T-helper 2 cell treated with Interferon-gamma antibody and Interleukin-4, amounts not matched to agents 5 μg/mL and 100 μg/mL, for 36 hours (primary cell): Measurements from ENCODE around the gene SPECC1.
"Not testable (repeated sequence)": the region's sequence is repeated elsewhere in the genome, so short reads cannot be mapped to it uniquely, and the experiment has no call there.

Experiments used
- DNase-seq: peaks from one replicate; pipeline ENCODE4 v3.0.0; 2021; ENCODE audit warnings: low spot score
- H3K27ac Mint-ChIP-seq: one replicate; pipeline ENCODE4 v1.8.0; 2021; ENCODE audit warnings: mild to moderate bottlenecking, mixed read lengths
- H3K27me3 Mint-ChIP-seq: one replicate; pipeline ENCODE4 v1.8.0; 2021; ENCODE audit warnings: low read depth, mixed read lengths
- H3K36me3 Mint-ChIP-seq: one replicate; pipeline ENCODE4 v1.8.0; 2021; ENCODE audit warnings: low read depth, mixed read lengths
- H3K4me1 Mint-ChIP-seq: one replicate; pipeline ENCODE4 v1.8.0; 2021; ENCODE audit warnings: low read depth, mixed read lengths
- H3K4me3 Mint-ChIP-seq: one replicate; pipeline ENCODE4 v1.8.0; 2022; ENCODE audit warnings: mild to moderate bottlenecking, moderate library complexity, mixed read lengths
- H3K9me3 Mint-ChIP-seq: one replicate; pipeline ENCODE4 v1.8.0; 2021; ENCODE audit warnings: mixed read lengths

Gene SPECC1

DNA sequence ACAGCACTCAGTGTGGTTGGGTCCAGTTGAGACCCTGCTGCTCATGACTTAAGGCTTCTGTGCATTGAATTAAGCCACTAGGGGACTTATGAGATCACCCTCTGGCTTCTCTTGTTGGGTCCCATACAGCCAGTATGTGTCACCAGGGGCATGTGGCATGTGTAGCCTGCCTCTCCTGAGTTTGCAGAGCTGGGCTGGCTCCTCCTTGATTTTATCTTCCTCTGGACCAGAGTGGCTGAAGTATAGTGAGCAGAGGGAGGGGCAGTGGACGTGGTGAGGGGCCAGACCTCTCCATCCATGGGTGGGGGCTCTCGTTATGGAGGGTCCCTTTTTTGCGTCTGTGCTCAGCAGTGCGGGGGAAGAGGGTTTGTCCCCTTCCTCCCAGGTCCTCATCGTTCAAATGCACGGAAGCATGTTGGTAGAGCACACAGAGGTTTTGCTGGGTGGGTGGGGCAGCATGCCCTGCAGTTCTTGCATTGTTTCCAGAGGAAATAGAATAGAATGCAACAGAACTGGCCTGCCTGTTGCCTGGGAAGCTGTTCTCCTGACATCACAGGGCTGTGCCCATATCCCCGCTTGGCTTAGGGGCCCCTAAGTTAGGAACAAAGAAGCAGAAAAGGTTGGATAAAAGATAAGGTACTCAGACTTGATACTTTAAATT, 77.4 kb downstream of the SPECC1 start:
- Mint-ChIP-seq H3K27me3 (no peaks in the 10 kb centered on the region), H3K36me3 (no peaks in the 10 kb centered on the region), H3K9me3 (no peaks in the 10 kb centered on the region), H3K4me3 (no peak overlapping the region), H3K4me1 (peaks cover 9% of the 10 kb centered on the region), H3K27ac (no peak overlapping the region)
- DNase-seq = no peak

DNA sequence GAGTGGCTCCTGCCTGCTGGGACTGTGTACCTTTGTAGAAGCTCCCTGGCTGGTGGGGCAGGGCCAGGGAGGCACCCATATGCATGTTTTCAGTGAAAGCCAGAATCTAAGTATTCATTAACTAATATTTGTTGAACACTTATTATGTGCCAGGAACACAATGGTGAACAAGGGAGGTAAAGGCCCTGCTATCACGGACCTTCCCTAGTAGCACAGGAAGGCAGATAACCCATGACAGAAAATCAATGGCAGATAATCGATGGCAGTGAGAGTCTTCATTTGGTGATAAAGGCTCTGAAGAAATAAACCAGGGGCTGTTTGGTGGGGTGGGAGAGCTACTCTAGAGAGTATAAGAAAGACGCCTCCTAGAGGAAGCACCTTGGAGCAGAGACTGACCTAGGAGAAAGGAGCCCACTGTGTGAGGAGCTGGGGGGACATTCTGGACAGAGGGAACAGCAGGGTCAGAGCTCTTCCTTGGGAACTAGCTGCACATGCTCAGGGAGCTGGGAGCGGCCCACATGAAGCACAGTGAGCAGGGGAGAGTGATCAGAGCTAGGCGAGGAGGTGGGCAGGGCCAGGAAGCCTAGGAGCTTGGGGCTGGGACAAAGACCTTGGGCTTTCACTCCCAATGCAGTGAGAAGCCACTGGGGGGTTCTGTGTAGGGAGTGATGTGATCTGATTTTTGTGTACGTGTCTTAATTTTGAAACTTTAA, 78.5 kb downstream of the SPECC1 start:
- peaks cover 9% of the 10 kb centered on the region for H3K4me1 Mint-ChIP-seq
- H3K27ac Mint-ChIP-seq = no peak overlapping the region

GRCh38 chr17:20089756-20090547, 80.8 kb downstream of the SPECC1 start:
- Mint-ChIP-seq H3K9me3 (no peaks in the 10 kb centered on the region), H3K36me3 (no peaks in the 10 kb centered on the region), H3K27me3 (no peaks in the 10 kb centered on the region), H3K27ac (no peak overlapping the region), H3K4me1 (peaks cover 9% of the 10 kb centered on the region), H3K4me3 (no peak overlapping the region)
- no peak for DNase-seq

More for the DNA sequence above, 78.5 kb downstream of the SPECC1 start:
- Mint-ChIP-seq H3K9me3 (no peaks in the 10 kb centered on the region), H3K27me3 (no peaks in the 10 kb centered on the region), H3K36me3 (no peaks in the 10 kb centered on the region), H3K4me3 (no peak overlapping the region)
- DNase-seq = no peak

- H3K27ac Mint-ChIP-seq = no peak overlapping the region
- no peak for DNase-seq
- H3K9me3 Mint-ChIP-seq = no peaks in the 10 kb centered on the region
- H3K4me3 Mint-ChIP-seq = no peak overlapping the region
- H3K36me3 Mint-ChIP-seq = no peaks in the 10 kb centered on the region
- H3K27me3 Mint-ChIP-seq = no peaks in the 10 kb centered on the region
- H3K4me1 Mint-ChIP-seq = peaks cover 9% of the 10 kb centered on the region
Observed at GRCh38 chr17:20091174-20092029, 82.2 kb downstream of the SPECC1 start.

GRCh38 chr17:20092261-20092867, 83.2 kb downstream of the SPECC1 start:
- Mint-ChIP-seq H3K4me1 (peaks cover 9% of the 10 kb centered on the region), H3K27ac (no peak overlapping the region), H3K9me3 (no peaks in the 10 kb centered on the region), H3K4me3 (no peak overlapping the region), H3K36me3 (no peaks in the 10 kb centered on the region), H3K27me3 (no peaks in the 10 kb centered on the region)
- no peak for DNase-seq

GRCh38 chr17:20092973-20093626, 83.9 kb downstream of the SPECC1 start:
- no peak overlapping the region for H3K27ac Mint-ChIP-seq
- peaks cover 9% of the 10 kb centered on the region for H3K4me1 Mint-ChIP-seq
- no peaks in the 10 kb centered on the region for H3K36me3 Mint-ChIP-seq
- no peak overlapping the region for H3K4me3 Mint-ChIP-seq
- no peak for DNase-seq
- no peaks in the 10 kb centered on the region for H3K27me3 Mint-ChIP-seq
- H3K9me3 Mint-ChIP-seq = no peaks in the 10 kb centered on the region

- no peak for DNase-seq
- H3K36me3 Mint-ChIP-seq = no peaks in the 10 kb centered on the region
Observed at GRCh38 chr17:20094777-20095176, 85.6 kb downstream of the SPECC1 start.

DNA sequence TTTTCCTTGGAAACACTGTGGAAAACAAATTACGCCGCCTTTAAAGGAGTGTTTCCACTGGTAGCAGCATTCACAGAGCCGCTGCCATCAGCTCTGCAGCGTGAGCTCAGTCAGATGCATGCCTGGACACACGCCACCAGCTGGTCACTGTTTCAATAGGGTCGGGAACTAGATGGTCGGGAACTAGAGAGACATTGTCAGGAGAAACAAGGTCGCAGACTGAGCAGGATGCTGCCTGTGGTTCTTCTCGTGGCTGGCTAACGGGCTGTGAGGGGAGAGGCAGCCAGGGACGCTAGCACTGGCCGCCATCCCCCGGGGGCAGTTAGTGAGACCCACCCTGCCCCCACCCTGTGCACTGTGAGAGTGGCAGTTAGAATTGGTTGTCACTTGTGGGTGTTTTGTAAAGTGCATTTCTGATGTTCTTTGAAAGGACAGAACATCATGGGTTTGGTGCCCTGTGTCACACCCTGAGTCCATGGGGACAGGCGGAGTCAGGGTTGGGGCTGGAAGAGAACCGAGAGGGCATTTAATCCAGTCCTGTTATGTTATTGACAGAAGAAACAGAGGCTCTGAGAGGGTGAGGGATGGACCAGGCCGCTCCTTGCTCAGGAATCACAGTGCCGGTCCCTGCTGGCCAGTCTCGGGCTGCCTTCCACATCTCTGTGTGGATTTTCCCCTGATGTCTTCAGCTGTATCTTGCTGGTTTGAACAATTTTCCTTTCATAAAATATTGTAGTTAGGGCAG, 86.3 kb downstream of the SPECC1 start:
- H3K27ac Mint-ChIP-seq = no peak overlapping the region
- H3K4me1 Mint-ChIP-seq = peaks cover under 1% of the 10 kb centered on the region
- H3K36me3 Mint-ChIP-seq = no peaks in the 10 kb centered on the region
- no peak overlapping the region for H3K4me3 Mint-ChIP-seq
- no peak for DNase-seq
- H3K9me3 Mint-ChIP-seq = no peaks in the 10 kb centered on the region
- H3K27me3 Mint-ChIP-seq = no peaks in the 10 kb centered on the region

More at GRCh38 chr17:20094777-20095176, 85.6 kb downstream of the SPECC1 start:
- no peaks in the 10 kb centered on the region for H3K27me3 Mint-ChIP-seq
- peaks cover 6% of the 10 kb centered on the region for H3K4me1 Mint-ChIP-seq
- no peak overlapping the region for H3K4me3 Mint-ChIP-seq
- no peaks in the 10 kb centered on the region for H3K9me3 Mint-ChIP-seq
- H3K27ac Mint-ChIP-seq = no peak overlapping the region

DNA sequence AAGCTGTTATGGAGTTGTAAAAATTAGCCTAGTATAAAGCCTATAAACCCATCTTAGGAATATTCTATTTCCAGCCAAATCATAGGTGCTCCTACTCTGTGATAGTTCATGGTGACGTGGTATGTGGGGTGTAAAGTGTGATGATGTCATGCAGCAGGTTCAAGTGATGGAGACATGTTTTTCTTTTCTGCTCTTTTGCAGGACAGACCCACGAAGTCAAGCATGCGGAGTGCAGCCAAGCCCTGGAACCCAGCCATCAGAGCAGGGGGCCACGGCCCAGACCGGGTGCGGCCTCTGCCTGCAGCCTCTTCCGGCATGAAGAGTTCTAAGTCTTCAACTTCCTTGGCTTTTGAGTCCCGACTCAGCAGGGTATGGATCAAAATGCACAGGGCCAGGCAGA, 87.3 kb downstream of the SPECC1 start:
- Mint-ChIP-seq H3K36me3 (no peaks in the 10 kb centered on the region), H3K9me3 (no peaks in the 10 kb centered on the region), H3K4me3 (no peak overlapping the region), H3K4me1 (no peaks in the 10 kb centered on the region), H3K27me3 (peaks cover 3% of the 10 kb centered on the region), H3K27ac (no peak overlapping the region)
- no peak for DNase-seq

GRCh38 chr17:20097330-20097729, 88.2 kb downstream of the SPECC1 start:
- H3K27ac Mint-ChIP-seq = no peak overlapping the region
- H3K4me3 Mint-ChIP-seq = no peak overlapping the region
- H3K36me3 Mint-ChIP-seq = no peaks in the 10 kb centered on the region
- no peak for DNase-seq
- no peaks in the 10 kb centered on the region for H3K9me3 Mint-ChIP-seq
- H3K27me3 Mint-ChIP-seq = peaks cover 4% of the 10 kb centered on the region
- no peaks in the 10 kb centered on the region for H3K4me1 Mint-ChIP-seq

DNA sequence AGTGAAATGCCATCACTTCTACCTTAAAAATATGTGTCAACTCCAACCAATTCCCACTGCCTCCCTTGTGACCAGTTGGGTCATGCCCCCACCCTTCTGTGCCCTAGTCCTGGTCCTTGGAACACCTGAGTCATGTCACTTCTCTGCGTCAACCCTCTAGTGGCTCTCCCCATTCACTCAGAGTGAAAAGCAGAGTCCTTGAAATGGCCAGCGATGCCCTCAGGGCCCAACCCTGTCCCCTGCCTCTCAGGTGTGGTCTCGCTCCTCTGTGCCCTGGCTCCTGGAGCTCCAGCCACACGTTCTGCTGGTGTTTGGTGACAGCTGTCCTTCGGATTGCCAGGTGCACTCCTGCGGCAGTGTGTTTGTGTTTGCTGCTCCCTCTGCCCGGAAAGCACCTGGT, 89.2 kb downstream of the SPECC1 start:
- Mint-ChIP-seq H3K4me3 (no peak overlapping the region), H3K27me3 (peaks cover 4% of the 10 kb centered on the region), H3K4me1 (no peaks in the 10 kb centered on the region), H3K9me3 (no peaks in the 10 kb centered on the region), H3K27ac (no peak overlapping the region), H3K36me3 (no peaks in the 10 kb centered on the region)
- no peak for DNase-seq

- H3K4me3 Mint-ChIP-seq, H3K9me3 Mint-ChIP-seq, H3K36me3 Mint-ChIP-seq, H3K4me1 Mint-ChIP-seq, H3K27me3 Mint-ChIP-seq, DNase-seq, H3K27ac Mint-ChIP-seq: not testable (repeated sequence)
Observed at GRCh38 chr17:20100806-20101205, 91.6 kb downstream of the SPECC1 start.
